AG09319 (cell line): Measurements from ENCODE around the gene TSSC4.

Source experiments
- DNase-seq: peaks from one replicate; pipeline ENCODE4 v3.0.0-alpha.2; 2010; ENCODE audit warnings: low read depth; ENCODE audit errors: extremely low read depth
- TF ChIP-seq, protein P1 (sequence below): IDR thresholded peaks from 2 replicates; pipeline ENCODE4 v1.5.1; 2011; ENCODE audit warnings: low read depth, mild to moderate bottlenecking, inconsistent platforms, low read length, moderate library complexity

The TSSC4 gene

DNA sequence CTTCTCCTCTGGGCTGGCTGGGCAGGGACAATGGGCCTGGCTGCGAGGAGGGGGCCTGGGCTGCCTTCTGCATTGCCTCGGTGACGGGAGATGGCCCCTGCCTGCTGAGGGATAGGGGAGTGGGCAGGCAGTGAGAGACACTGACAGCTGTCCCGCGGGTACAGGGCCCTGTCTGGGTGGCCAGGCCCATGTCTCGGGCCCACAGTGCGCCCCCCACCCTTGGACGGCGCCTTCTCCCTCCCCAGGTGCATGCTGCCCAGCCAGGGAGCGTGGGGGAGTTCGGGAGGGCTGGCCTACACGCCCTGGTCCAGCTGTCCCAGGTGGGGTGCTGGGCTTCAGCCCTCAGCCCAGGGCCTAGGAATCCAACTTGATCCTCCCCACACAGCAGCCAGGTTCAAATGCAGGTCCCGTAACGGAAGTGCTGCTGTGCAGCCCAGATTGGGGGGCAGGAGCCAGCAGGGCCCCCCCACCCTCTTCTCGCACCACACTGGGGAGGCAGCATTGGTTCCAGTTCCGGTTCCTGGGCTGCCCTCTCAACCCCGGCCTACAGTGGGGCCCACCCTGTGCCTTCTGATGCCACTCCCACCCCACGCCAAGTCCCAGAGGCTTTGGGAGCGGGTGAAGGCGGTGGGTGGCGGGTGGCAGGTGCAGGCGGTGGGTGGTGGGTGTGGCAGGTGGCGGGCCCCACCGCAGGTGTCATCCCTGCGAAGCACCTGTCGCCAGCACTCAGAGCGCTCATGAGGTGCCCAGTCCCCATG is 7.3 kb upstream of the TSSC4 start:
- no peak for DNase-seq
- TF ChIP-seq, protein P1, sequence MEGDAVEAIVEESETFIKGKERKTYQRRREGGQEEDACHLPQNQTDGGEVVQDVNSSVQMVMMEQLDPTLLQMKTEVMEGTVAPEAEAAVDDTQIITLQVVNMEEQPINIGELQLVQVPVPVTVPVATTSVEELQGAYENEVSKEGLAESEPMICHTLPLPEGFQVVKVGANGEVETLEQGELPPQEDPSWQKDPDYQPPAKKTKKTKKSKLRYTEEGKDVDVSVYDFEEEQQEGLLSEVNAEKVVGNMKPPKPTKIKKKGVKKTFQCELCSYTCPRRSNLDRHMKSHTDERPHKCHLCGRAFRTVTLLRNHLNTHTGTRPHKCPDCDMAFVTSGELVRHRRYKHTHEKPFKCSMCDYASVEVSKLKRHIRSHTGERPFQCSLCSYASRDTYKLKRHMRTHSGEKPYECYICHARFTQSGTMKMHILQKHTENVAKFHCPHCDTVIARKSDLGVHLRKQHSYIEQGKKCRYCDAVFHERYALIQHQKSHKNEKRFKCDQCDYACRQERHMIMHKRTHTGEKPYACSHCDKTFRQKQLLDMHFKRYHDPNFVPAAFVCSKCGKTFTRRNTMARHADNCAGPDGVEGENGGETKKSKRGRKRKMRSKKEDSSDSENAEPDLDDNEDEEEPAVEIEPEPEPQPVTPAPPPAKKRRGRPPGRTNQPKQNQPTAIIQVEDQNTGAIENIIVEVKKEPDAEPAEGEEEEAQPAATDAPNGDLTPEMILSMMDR = no peak

DNA sequence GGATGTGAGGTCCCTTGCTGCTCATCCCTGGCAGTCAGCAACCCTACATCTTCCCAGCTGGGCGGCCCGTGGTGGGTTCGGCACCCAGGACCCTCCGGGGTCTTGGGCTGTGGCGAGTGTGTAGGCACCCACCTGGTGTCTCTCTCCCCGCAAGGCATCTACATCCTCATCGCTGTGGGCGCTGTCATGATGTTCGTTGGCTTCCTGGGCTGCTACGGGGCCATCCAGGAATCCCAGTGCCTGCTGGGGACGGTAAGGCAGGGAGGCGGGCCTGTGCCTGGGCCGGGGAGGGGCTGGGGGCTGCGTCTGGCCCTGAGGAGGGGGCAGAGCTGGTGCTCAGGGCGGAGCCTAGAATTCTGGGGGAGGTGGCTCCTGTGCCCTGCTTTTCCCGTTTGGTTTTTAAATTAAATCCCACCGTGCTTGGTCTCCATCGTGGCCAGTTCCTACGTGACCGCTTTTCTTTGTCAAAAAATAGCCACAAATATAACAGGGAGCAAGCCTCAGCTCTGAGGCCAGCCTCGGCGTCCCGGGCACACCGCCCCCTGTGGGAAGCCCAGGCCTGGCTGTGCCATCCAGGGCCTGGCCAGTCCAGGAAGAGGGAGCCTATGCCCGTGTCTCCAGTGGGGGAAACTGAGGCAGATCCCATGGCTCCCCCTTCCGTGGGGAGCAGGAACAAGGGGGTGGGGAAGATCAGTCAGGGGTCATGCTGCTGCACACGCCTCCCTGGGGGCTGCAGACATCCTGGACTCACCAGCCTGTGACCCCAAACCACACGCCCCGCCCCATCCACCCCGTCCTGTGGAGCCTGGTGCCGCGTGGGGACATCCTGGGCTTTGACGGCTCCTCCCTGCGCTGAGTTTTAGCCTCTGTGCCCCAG is 6.4 kb upstream of the TSSC4 start:
- TF ChIP-seq, protein P1 = no peak
- DNase-seq = no peak

DNA sequence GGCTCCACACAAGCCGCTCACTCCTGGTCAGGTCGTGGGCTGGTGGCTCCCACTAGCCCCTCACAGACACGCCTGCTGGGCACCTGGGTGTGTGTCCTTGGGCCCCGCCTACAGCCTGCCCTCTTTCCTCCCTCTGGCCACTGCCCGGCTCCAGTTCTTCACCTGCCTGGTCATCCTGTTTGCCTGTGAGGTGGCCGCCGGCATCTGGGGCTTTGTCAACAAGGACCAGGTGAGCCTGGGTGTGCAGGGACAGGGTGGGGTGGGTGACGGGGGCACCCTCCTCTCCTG is 5.8 kb upstream of the TSSC4 start:
- DNase-seq = no peak
- TF ChIP-seq, protein P1 = no peak

DNA sequence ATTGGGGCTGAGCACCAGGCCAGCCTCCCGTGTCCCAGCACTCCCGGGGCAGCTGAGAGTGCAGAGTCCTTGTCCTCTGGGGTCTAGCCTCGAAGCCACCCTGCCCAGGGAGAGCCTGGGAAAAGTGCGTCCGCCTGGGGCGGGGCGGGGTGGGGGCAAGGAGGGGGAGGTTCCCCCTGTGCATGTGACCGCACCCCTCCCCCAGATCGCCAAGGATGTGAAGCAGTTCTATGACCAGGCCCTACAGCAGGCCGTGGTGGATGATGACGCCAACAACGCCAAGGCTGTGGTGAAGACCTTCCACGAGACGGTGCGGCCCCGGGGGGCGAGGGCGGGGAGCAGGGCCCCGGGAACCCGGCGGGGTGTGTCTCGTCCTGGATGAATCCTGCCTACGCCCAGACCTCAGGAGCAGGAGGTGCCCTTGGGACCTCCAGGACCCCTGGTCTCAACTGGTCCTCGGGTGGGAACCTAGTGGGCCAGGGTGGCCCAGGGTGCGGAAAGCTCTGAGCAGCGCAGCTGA is 5.3 kb upstream of the TSSC4 start:
- DNase-seq = no peak

DNA sequence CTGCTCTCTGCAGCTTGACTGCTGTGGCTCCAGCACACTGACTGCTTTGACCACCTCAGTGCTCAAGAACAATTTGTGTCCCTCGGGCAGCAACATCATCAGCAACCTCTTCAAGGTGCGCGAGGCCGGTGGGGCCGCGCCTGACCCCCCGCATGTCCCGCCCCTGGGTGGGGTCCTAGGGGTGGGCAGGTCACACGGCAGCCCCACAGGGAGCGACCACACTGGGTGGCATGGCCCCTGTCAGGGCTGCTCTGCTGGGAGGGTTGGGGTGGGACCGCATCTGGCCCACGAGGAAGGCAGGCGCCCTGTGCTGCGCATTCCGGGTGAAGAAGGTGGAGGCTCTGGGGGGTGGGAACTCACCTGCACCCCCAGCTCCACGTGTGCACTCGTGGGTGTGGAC is 4.7 kb upstream of the TSSC4 start:
- TF ChIP-seq, protein P1 = no peak
- no peak for DNase-seq

More for the DNA sequence above, 5.3 kb upstream of the TSSC4 start:
- TF ChIP-seq, protein P1 = no peak

DNA sequence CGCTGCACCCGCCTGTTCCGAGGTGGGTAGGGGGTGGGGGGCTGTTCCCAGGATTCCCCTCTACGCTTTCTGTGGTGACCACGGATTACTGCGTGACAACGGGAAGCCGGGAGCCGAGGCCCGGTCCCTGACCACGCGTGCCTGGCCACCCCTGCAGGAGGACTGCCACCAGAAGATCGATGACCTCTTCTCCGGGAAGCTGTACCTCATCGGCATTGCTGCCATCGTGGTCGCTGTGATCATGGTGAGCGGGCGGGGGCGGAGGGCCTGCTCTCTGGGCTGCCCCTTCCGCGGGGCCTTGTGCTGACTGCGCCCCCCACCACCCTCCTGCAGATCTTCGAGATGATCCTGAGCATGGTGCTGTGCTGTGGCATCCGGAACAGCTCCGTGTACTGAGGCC is 4.1 kb upstream of the TSSC4 start:
- TF ChIP-seq, protein P1 = no peak
- no peak for DNase-seq

DNA sequence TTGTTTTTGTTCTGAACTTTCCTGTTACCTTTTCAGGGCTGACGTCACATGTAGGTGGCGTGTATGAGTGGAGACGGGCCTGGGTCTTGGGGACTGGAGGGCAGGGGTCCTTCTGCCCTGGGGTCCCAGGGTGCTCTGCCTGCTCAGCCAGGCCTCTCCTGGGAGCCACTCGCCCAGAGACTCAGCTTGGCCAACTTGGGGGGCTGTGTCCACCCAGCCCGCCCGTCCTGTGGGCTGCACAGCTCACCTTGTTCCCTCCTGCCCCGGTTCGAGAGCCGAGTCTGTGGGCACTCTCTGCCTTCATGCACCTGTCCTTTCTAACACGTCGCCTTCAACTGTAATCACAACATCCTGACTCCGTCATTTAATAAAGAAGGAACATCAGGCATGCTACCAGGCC is 3.5 kb upstream of the TSSC4 start:
- TF ChIP-seq, protein P1 = no peak
- DNase-seq = no peak
